Keratinocyte (primary cell): ENCODE data around the gene RPS6KA5. TPM values are rescaled to one million over a fixed set of nuclear protein-coding genes. Genes with fewer than 3 reads are reported as not detected.

ENCODE experiments used
- DNase-seq: peaks from one replicate; pipeline ENCODE4 v3.0.0-alpha.2; 2011; ENCODE audit warnings: low read depth, missing footprints, low spot score
- FAIRE-seq: peaks from 2 replicates; lab custom pipeline; 2011; peaks lifted over from hg19 to GRCh38; lab: Jason Lieb, UNC
- H2AFZ ChIP-seq: 2 replicates; pipeline ENCODE4 v1.6.0; 2012; ENCODE audit warnings: low read length, control low read depth, inconsistent platforms; ENCODE audit not compliant: control insufficient read depth
- H3K27ac ChIP-seq: 2 replicates; pipeline ENCODE4 v1.5.1; 2011; ENCODE audit warnings: low read length; ENCODE audit not compliant: control insufficient read depth, insufficient read depth
- H3K27me3 ChIP-seq: 3 replicates; pipeline ENCODE4 v1.6.0; 2011; ENCODE audit warnings: low read length; ENCODE audit not compliant: control insufficient read depth, insufficient read depth; ENCODE audit errors: extremely low read depth
- H3K36me3 ChIP-seq, 2 experiments: 2 replicates in 1 of 2; 3 replicates in 1 of 2; pipeline ENCODE4 v1.5.1; 2011; ENCODE audit warnings: low read length in 2 of 2, mild to moderate bottlenecking in 1 of 2; ENCODE audit not compliant: control insufficient read depth in 2 of 2, insufficient read depth in 2 of 2; ENCODE audit errors: extremely low read depth in 1 of 2
- H3K4me1 ChIP-seq: 3 replicates; pipeline ENCODE4 v1.5.1; 2011; ENCODE audit warnings: low read length; ENCODE audit not compliant: control insufficient read depth, insufficient read depth; ENCODE audit errors: extremely low read depth
- H3K4me2 ChIP-seq: 3 replicates; pipeline ENCODE4 v1.6.0; 2011; ENCODE audit warnings: low read depth, low read length; ENCODE audit not compliant: control insufficient read depth, insufficient read depth; ENCODE audit errors: extremely low read depth
- H3K4me3 ChIP-seq, 3 experiments: fragments of 200-600 bp in 1 of 3; sonication (generic) in 1 of 3; 2 replicates in 2 of 3; 3 replicates in 1 of 3; pipeline ENCODE4 v1.5.1; 2011 to 2016; ENCODE audit warnings: low read length in 3 of 3, mild to moderate bottlenecking in 3 of 3, control low read depth in 2 of 3, inconsistent platforms in 1 of 3, low read depth in 1 of 3, mixed read lengths in 1 of 3, mixed run types in 1 of 3, moderate library complexity in 1 of 3; ENCODE audit not compliant: control insufficient read depth in 2 of 3, insufficient read depth in 2 of 3; ENCODE audit errors: extremely low read depth in 1 of 3
- H3K79me2 ChIP-seq: 2 replicates; pipeline ENCODE4 v1.6.0; 2012; ENCODE audit warnings: low read length; ENCODE audit not compliant: control insufficient read depth, insufficient read depth
- H3K9ac ChIP-seq: 3 replicates; pipeline ENCODE4 v1.6.0; 2011; ENCODE audit warnings: low read length; ENCODE audit not compliant: control insufficient read depth, insufficient read depth; ENCODE audit errors: extremely low read depth
- H3K9me1 ChIP-seq: 3 replicates; pipeline ENCODE4 v1.6.0; 2011; ENCODE audit warnings: low read length; ENCODE audit not compliant: control insufficient read depth, insufficient read depth; ENCODE audit errors: extremely low read depth
- H3K9me3 ChIP-seq: 2 replicates; pipeline ENCODE4 v1.5.1; 2012; ENCODE audit warnings: low read depth, low read length; ENCODE audit not compliant: control insufficient read depth
- H4K20me1 ChIP-seq: 3 replicates; pipeline ENCODE4 v1.6.0; 2011; ENCODE audit warnings: low read length; ENCODE audit not compliant: control insufficient read depth, insufficient read depth; ENCODE audit errors: extremely low read depth
- CTCF ChIP-seq, 3 experiments: IDR thresholded peaks in 1 of 3; conservative IDR thresholded peaks in 1 of 3; optimal IDR thresholded peaks in 1 of 3; 2 replicates in 2 of 3; 3 replicates in 1 of 3; pipeline versions ENCODE3 to v1.5.1; 2011; ENCODE audit warnings: low read length in 3 of 3, mild to moderate bottlenecking in 3 of 3, moderate library complexity in 2 of 3, control low read depth in 1 of 3, inconsistent platforms in 1 of 3; ENCODE audit not compliant: insufficient read depth in 2 of 3; ENCODE audit errors: extremely low read depth in 1 of 3
- EZH2 ChIP-seq: IDR thresholded peaks from one replicate; pipeline ENCODE4 v1.6.1; 2012; ENCODE audit warnings: inconsistent platforms, mild to moderate bottlenecking, low read length, moderate library complexity
- dilution Hi-C: fragments of 300-500 bp; cut with MboI; formaldehyde crosslinking; loops from one replicate; pipeline ENCODE4 v1.7.0; 2020; ENCODE audit warnings: low sequenced_read_pairs; ENCODE audit not compliant: extremely low pct_ligation_motif_present
- polyA plus RNA-seq, 5 experiments: library from polyadenylated mRNA; depleted of rRNA in 3 of 5; stranded (reverse) in 3 of 5; stranded (forward) in 1 of 5; unstranded in 1 of 5; fragments of >200 nt; gene quantifications; 1 replicate in 1 of 5; 2 replicates in 3 of 5; 3 replicates in 1 of 5; pipeline versions ENCODE4 v1.2.1 to v1.2.3, GENCODE V29; 2011 to 2012; ENCODE audit warnings: missing spikeins in 2 of 5, low read depth in 1 of 5, low replicate concordance in 1 of 5

The RPS6KA5 gene
- polyA plus RNA-seq, 1 donor (not counting 4 experiments of a cell fraction or from before 2014, with no cell fraction given) = 2.9 TPM

- Histone ChIP-seq H3K4me2 (no peak overlapping the region), H4K20me1 (no peaks in the 10 kb centered on the region), H2AFZ (no peak overlapping the region), H3K27ac (no peak overlapping the region), H3K79me2 (no peaks in the 10 kb centered on the region), H3K9ac (no peak overlapping the region), H3K27me3 (no peaks in the 10 kb centered on the region), H3K9me1 (no peaks in the 10 kb centered on the region), H3K9me3 (no peaks in the 10 kb centered on the region), H3K4me3 (no peak overlapping the region), H3K36me3 (no peaks in the 10 kb centered on the region), H3K4me1 (no peaks in the 10 kb centered on the region)
- dilution Hi-C loops = no loop called here
- no peak for TF ChIP-seq EZH2
- no peak for TF ChIP-seq CTCF (optimal IDR thresholded peaks at IDR 0.05 in 1 of 3, IDR thresholded peaks at IDR 0.05 in 1 of 3, conservative IDR thresholded peaks at IDR 0.05 in 1 of 3; ENCODE audit: extremely low read depth in 1 of 3, insufficient read depth in 2 of 3, low read length in 3 of 3)
- no peak for FAIRE-seq
- no peak for DNase-seq
These were observed 167.5 kb downstream of the RPS6KA5 start for GRCh38 chr14:90892970-90893369.

GRCh38 chr14:90891326-90891725, 169.1 kb downstream of the RPS6KA5 start:
- H3K79me2 ChIP-seq = no peaks in the 10 kb centered on the region
- FAIRE-seq = no peak

More at GRCh38 chr14:90891326-90891725, 169.1 kb downstream of the RPS6KA5 start:
- DNase-seq = no peak
- no peaks in the 10 kb centered on the region for H3K9me1 ChIP-seq
- H3K4me1 ChIP-seq = no peaks in the 10 kb centered on the region
- H3K27ac ChIP-seq = no peak overlapping the region
- no peak overlapping the region for H3K4me2 ChIP-seq
- dilution Hi-C loops = no loop called here
- TF ChIP-seq EZH2 (no peak), CTCF (optimal IDR thresholded peaks at IDR 0.05 in 1 of 3, IDR thresholded peaks at IDR 0.05 in 1 of 3, conservative IDR thresholded peaks at IDR 0.05 in 1 of 3; ENCODE audit: extremely low read depth in 1 of 3, insufficient read depth in 2 of 3, low read length in 3 of 3) (no peak)
- no peak overlapping the region for H3K4me3 ChIP-seq
- H2AFZ ChIP-seq = no peak overlapping the region
- H3K9ac ChIP-seq = no peak overlapping the region
- H3K36me3 ChIP-seq = no peaks in the 10 kb centered on the region
- no peaks in the 10 kb centered on the region for H4K20me1 ChIP-seq
- H3K27me3 ChIP-seq = no peaks in the 10 kb centered on the region
- no peaks in the 10 kb centered on the region for H3K9me3 ChIP-seq
